HepG2 (cell line): ENCODE data around the gene ANXA3. TPM values are rescaled to one million over a fixed set of nuclear protein-coding genes. Genes with fewer than 3 reads are reported as not detected.

ENCODE experiments used
- ATAC-seq: fragments of 200-7000 bp; cut with Tn5 transposase; 3 replicates; pipeline ENCODE4 v1.9.1; 2020; ENCODE audit warnings: mild to moderate bottlenecking, moderate library complexity
- BruUV-seq: library from RNA; stranded (reverse); fragments of 400-500 nt; replicated peaks from 2 replicates; lab custom pipeline; 2021; lab: Mats Ljungman, UMichigan
- CTCF ChIA-PET: fragments of 300-600 bp; formaldehyde crosslinking; extraction: SDS; loops from one replicate; lab custom pipeline; 2021; ENCODE audit warnings: low total read pairs, inconsistent platforms, low intra/inter-chr PET ratio; lab: Yijun Ruan, JAX
- POLR2A ChIA-PET: fragments of 350-600 bp; sonication (Branson Sonifier 250); formaldehyde crosslinking; loops from one replicate; lab custom pipeline; 2020; ENCODE audit warnings: antibody characterized with exemption, inconsistent platforms; lab: Yijun Ruan, JAX
- DNase-seq: peaks from one replicate; pipeline ENCODE4 v3.0.0-alpha.2; 2015; ENCODE audit warnings: low spot score
- FAIRE-seq: peaks from 3 replicates; lab custom pipeline; 2011; peaks lifted over from hg19 to GRCh38; lab: Jason Lieb, UNC
- H2AFZ ChIP-seq: one replicate; pipeline ENCODE4 v1.6.1; 2011; ENCODE audit warnings: low read length, inconsistent platforms
- H3K27ac ChIP-seq: fragments of 300-600 bp; 3 replicates; pipeline ENCODE4 v1.8.0; 2011; ENCODE audit warnings: mixed run types, mild to moderate bottlenecking, mixed read lengths, low read length, inconsistent platforms; ENCODE audit not compliant: insufficient read depth; ENCODE audit errors: extremely low read length
- H3K27me3 ChIP-seq, 2 experiments: fragments of 200-600 bp in 1 of 2; 2 replicates in 1 of 2; 3 replicates in 1 of 2; pipeline versions ENCODE4 v1.6.0 to v1.8.0; 2011; ENCODE audit warnings: low read length in 2 of 2, mild to moderate bottlenecking in 2 of 2, moderate library complexity in 2 of 2, inconsistent platforms in 1 of 2; ENCODE audit not compliant: insufficient read depth in 2 of 2, control insufficient read depth in 1 of 2
- H3K36me3 ChIP-seq, 2 experiments: fragments of 200-600 bp in 1 of 2; replicated peaks in 1 of 2; 2 replicates in 1 of 2; 3 replicates in 1 of 2; pipeline versions ENCODE4 v1.5.1 to v1.8.0; 2011; ENCODE audit warnings: low read length in 2 of 2, inconsistent platforms in 1 of 2; ENCODE audit not compliant: insufficient read depth in 2 of 2, control insufficient read depth in 1 of 2
- H3K4me1 ChIP-seq: 2 replicates; pipeline ENCODE4 v1.5.1; 2012; ENCODE audit warnings: low read length, inconsistent platforms; ENCODE audit not compliant: insufficient read depth
- H3K4me2 ChIP-seq: 2 replicates; pipeline ENCODE4 v1.6.0; 2011; ENCODE audit warnings: low read depth, low read length, inconsistent platforms
- H3K4me3 ChIP-seq, 3 experiments: fragments of 200-600 bp in 1 of 3; sonication (generic), shearing (Covaris generic) in 1 of 3; replicated peaks in 1 of 3; 2 replicates each; pipeline ENCODE4 v1.5.1; 2011 to 2016; ENCODE audit warnings: low read length in 3 of 3, inconsistent platforms in 2 of 3, low read depth in 2 of 3, mild to moderate bottlenecking in 2 of 3, control low read depth in 1 of 3, mixed read lengths in 1 of 3; ENCODE audit not compliant: insufficient read depth in 1 of 3
- H3K79me2 ChIP-seq: one replicate; pipeline ENCODE4 v1.6.1; 2011; ENCODE audit warnings: low read length, inconsistent platforms; ENCODE audit not compliant: insufficient read depth
- H3K9ac ChIP-seq: 2 replicates; pipeline ENCODE4 v1.6.0; 2011; ENCODE audit warnings: mild to moderate bottlenecking, low read depth, low read length, inconsistent platforms; ENCODE audit not compliant: insufficient read depth
- H3K9me3 ChIP-seq: 2 replicates; pipeline ENCODE4 v1.5.1; 2012; ENCODE audit warnings: mild to moderate bottlenecking, low read length
- H4K20me1 ChIP-seq: 2 replicates; pipeline ENCODE4 v1.6.0; 2011; ENCODE audit warnings: inconsistent platforms, mild to moderate bottlenecking, low read length, moderate library complexity; ENCODE audit not compliant: insufficient read depth
- ATF7-NPFF ChIP-seq: sonication (generic); formaldehyde crosslinking; IDR thresholded peaks from 2 replicates; pipeline ENCODE4 v1.8.1; 2023; ENCODE audit warnings: mild to moderate bottlenecking, low read depth, missing genetic modification reagents, moderate library complexity
- HOXA9 ChIP-seq: sonication (generic); formaldehyde crosslinking; IDR thresholded peaks from 2 replicates; pipeline ENCODE4 v1.8.1; 2022; ENCODE audit warnings: missing genetic modification reagents, mild to moderate bottlenecking, moderate library complexity, borderline replicate concordance
- MYNN ChIP-seq: sonication (generic); formaldehyde crosslinking; IDR thresholded peaks from 2 replicates; pipeline ENCODE4 v1.4.0; 2020; ENCODE audit warnings: mild to moderate bottlenecking, low read depth, missing genetic modification reagents
- ZNF101 ChIP-seq: sonication (generic); formaldehyde crosslinking; IDR thresholded peaks from 2 replicates; pipeline ENCODE4 v1.4.0; 2020; ENCODE audit warnings: mild to moderate bottlenecking, low read depth, missing genetic modification reagents, borderline replicate concordance
- ZNF572 ChIP-seq: sonication (generic); formaldehyde crosslinking; IDR thresholded peaks from 2 replicates; pipeline ENCODE4 v1.5.1; 2020; ENCODE audit warnings: mild to moderate bottlenecking, missing genetic modification reagents
- WGBS: methylation state at CpG from one replicate; pipeline ENCODE4 v1.1.6; 2017; ENCODE audit warnings: low lambda C conversion rate; 5-methylcytosine and 5-hydroxymethylcytosine counted together
- in situ Hi-C: cut with HindIII; loops from 2 replicates; pipeline ENCODE4 v1.10.0; 2017; ENCODE audit warnings: low pct_unique_long_range_greater_than_20kb; ENCODE audit not compliant: extremely low pct_ligation_motif_present
- intact Hi-C: fragments of 100-400 bp; cut with micrococcal nuclease; formaldehyde crosslinking; loops from one replicate; pipeline ENCODE4 v1.10.0; 2022; ENCODE audit not compliant: unreplicated experiment
- polyA plus RNA-seq, 8 experiments: library from polyadenylated mRNA; depleted of rRNA in 3 of 8; stranded (reverse) in 7 of 8; unstranded in 1 of 8; fragments of >200 nt; fragmentation: Illumina TruSeq in 4 of 8; extraction: Trizol in 4 of 8; gene quantifications; 2 replicates each; pipeline versions ENCODE4 v1.2.1 to v1.2.3, GENCODE V29; 2011 to 2016; ENCODE audit warnings: low read depth in 4 of 8, missing spikeins in 1 of 8, mixed read lengths in 1 of 8; ENCODE audit not compliant: insufficient read depth in 1 of 8
- total RNA-seq, 5 experiments: library from RNA; depleted of rRNA; stranded (reverse); fragments of >200 nt; fragmentation: Illumina TruSeq; extraction: Trizol; gene quantifications; 2 replicates each; pipeline ENCODE4 v1.2.3, GENCODE V29; 2016; ENCODE audit warnings: low read depth in 1 of 5
- TF ChIP-seq, protein P1 (sequence below): conservative IDR thresholded peaks from 2 replicates; pipeline ENCODE4 v1.6.1; 2018; ENCODE audit warnings: missing genetic modification reagents
- TF ChIP-seq, protein P2 (sequence below): sonication (generic); formaldehyde crosslinking; IDR thresholded peaks from 2 replicates; pipeline ENCODE4 v1.5.0; 2020; ENCODE audit warnings: missing genetic modification reagents
- TF ChIP-seq, protein P3 (sequence below): sonication (generic); formaldehyde crosslinking; IDR thresholded peaks from 2 replicates; pipeline ENCODE4 v1.5.1; 2020; ENCODE audit warnings: missing genetic modification reagents, mild to moderate bottlenecking, borderline replicate concordance

ANXA3 gene
- total and polyA plus RNA-seq, 2 of the 13 experiments (the other 11 are each of a cell fraction or from before 2014, with no cell fraction given), result 6.5 to 6.9 TPM

DNA sequence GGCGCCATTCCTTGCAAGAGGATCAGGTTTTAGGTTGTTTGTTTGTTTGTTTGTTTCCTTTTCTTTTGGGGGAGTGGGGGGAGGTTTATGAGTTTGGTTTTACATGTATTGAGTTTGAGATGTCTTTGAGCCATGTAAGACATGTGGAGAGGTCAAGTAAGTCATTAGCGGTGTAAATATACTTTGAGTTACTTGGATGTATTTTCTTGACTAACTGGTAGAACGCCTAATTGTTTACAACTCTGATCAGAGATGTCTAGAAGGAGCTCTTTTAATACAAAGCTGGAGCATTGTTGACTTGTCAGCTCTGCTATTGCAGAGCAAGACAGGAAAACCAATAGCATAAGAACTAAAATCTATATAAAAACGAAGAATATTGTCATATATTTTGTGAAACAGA is 57.1 kb downstream of the ANXA3 start:
- in situ Hi-C loops, result no loop called here
- DNase-seq (no peak), ATAC-seq (no peak), FAIRE-seq (no peak)
- ChIA-PET POLR2A (no interaction called here), CTCF (no interaction called here)
- H3K27me3 ChIP-seq, result no peaks in the 10 kb centered on the region
- intact Hi-C loops, result no loop called here
- no peak overlapping the region for H2AFZ ChIP-seq
- H3K9me3 ChIP-seq, result no peaks in the 10 kb centered on the region
- H3K4me2 ChIP-seq, result no peak overlapping the region
- TF ChIP-seq HOXA9 (CRISPR knock-in tag) (no peak), ZNF572 (CRISPR knock-in tag) (no peak), MYNN (CRISPR knock-in tag) (no peak), ZNF101 (no peak), ATF7-NPFF (CRISPR knock-in tag) (no peak)
- TF ChIP-seq, protein P1, sequence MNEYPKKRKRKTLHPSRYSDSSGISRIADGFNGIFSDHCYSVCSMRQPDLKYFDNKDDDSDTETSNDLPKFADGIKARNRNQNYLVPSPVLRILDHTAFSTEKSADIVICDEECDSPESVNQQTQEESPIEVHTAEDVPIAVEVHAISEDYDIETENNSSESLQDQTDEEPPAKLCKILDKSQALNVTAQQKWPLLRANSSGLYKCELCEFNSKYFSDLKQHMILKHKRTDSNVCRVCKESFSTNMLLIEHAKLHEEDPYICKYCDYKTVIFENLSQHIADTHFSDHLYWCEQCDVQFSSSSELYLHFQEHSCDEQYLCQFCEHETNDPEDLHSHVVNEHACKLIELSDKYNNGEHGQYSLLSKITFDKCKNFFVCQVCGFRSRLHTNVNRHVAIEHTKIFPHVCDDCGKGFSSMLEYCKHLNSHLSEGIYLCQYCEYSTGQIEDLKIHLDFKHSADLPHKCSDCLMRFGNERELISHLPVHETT (CRISPR knock-in tag), result no peak
- TF ChIP-seq, protein P2, sequence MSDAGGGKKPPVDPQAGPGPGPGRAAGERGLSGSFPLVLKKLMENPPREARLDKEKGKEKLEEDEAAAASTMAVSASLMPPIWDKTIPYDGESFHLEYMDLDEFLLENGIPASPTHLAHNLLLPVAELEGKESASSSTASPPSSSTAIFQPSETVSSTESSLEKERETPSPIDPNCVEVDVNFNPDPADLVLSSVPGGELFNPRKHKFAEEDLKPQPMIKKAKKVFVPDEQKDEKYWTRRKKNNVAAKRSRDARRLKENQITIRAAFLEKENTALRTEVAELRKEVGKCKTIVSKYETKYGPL (CRISPR knock-in tag), result no peak
- TF ChIP-seq, protein P3, sequence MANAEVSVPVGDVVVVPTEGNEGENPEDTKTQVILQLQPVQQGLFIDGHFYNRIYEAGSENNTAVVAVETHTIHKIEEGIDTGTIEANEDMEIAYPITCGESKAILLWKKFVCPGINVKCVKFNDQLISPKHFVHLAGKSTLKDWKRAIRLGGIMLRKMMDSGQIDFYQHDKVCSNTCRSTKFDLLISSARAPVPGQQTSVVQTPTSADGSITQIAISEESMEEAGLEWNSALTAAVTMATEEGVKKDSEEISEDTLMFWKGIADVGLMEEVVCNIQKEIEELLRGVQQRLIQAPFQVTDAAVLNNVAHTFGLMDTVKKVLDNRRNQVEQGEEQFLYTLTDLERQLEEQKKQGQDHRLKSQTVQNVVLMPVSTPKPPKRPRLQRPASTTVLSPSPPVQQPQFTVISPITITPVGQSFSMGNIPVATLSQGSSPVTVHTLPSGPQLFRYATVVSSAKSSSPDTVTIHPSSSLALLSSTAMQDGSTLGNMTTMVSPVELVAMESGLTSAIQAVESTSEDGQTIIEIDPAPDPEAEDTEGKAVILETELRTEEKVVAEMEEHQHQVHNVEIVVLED, result no peak
- H3K4me3 ChIP-seq, result no peak overlapping the region
- WGBS, result 67% methylated on average over 4 of the region's 4 CpGs
- no peak overlapping the region for H3K9ac ChIP-seq
- peaks cover 1% of the 10 kb centered on the region; the same call in 1 of the 2 replicates for H3K4me1 ChIP-seq
- H4K20me1 ChIP-seq, result no peaks in the 10 kb centered on the region
- no peaks in the 10 kb centered on the region for H3K36me3 ChIP-seq
- no peaks in the 10 kb centered on the region for H3K79me2 ChIP-seq
- H3K27ac ChIP-seq, result no peak overlapping the region
- no TSS peak for BruUV-seq
